ENCODE measurements around the gene UMODL1.

The UMODL1 gene

DNA sequence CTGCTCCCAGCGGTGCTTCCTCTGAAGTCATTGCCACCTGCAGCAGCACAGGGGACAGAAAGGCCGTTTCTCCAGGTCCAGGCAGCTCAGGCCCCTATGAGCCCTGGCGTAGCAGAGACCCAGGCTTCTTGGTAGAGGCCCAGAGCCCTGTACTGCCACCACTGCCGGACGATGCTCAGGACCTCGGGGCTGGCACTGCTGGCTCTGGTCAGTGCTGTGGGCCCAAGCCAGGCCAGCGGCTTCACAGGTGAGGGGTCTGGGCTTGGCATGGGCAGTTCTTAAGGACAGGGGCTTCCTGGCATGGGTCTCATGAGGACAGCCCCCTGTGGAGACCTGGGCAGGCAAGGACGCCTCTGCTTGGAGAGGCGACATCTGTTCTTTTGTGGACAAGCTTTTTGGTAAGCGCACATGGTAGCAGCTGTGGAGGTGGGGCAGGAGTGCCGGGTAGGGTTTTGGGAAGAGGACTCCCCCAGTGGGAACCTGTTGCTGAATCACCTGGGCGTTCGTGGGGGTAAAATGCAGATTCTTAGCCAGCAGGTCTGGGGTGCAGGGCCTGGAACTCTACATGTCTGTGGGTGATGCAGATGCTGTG is at the start of gene UMODL1:
Gene UMODL1 (plus strand): TSS at position 172 of the 592 bp plus-strand sequence. CDS start 0 bp downstream, at position 172.
- no peak for DNase-seq (ENCODE audit: low read depth)

- DNase-seq (ENCODE audit: low read depth), result no peak
Measured at GRCh38 chr21:42021371-42022090, 49.6 kb upstream of the UMODL1 start.

DNA sequence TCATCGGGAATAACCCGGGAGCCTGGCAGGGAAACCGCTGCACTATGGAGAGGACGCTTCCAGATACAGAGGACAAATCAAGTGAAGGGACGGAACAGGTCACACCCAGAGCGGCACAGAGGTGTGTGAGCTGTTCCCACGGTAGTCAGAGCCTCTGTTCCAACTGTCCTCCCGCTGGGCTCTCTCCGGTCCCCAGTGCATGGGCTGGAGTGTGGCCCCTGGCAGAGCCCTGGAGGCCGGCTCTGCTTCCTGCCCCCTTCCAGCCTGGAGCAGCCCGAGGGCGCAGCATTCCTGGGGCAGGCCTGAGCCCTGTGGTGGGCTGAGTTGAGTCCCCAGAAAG is 49.1 kb upstream of the UMODL1 start:
- DNase-seq (ENCODE audit: low read depth), result no peak

GRCh38 chr21:42022906-42023305 is 48.2 kb upstream of the UMODL1 start:
- DNase-seq (ENCODE audit: low read depth), result no peak

DNA sequence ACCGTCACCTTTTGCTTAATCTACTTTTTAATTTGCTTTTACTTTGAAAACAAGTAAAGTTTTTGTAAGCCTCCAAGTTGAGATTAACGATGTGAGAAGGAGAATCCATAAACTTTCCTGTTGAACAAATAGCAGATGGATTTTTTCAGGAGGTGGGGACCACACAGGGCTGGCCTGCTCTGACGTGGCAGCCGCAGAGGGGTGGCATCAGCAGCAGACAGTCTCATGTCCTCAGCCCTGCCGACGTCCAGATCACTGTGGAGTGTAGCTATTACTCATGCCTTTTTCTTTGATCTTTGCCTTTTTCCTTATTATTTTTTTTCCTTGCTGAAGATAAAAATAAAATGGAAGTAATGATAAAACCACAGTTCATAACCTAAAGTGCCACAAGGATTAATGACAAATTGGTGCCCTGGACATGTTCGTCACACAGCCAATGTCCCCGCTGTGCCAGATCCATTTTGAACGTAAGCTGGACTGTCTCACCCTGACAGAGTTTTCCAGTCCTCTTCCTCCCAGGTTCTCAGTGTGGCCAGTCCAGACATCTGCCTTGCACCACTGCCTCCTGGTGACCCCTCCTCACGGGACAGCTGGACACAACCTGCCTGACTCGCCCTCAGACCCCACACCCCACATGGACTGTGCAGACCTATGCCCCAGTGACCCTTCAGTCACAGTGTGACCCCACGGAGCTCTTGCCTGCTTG is 45.6 kb upstream of the UMODL1 start:
- DNase-seq (ENCODE audit: low read depth), result no peak

DNA sequence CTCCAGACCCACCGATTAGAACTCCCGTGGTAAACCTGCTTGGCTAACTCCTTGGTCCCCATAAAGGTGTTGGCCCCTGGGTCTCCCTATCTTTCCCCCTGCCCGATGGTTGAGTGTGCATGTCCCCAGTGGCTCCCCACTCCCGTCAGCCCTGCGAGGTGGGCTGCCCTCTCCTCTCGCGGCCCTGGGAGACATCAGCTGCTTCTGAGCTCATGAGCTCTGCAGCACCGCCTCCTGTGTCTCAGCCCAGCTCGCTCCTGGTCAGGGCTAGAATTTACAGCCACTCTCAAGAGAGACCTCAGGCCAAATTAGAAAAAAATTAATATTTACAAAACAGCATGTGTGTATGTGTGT is 45.1 kb upstream of the UMODL1 start:
- DNase-seq (ENCODE audit: low read depth), result no peak

DNA sequence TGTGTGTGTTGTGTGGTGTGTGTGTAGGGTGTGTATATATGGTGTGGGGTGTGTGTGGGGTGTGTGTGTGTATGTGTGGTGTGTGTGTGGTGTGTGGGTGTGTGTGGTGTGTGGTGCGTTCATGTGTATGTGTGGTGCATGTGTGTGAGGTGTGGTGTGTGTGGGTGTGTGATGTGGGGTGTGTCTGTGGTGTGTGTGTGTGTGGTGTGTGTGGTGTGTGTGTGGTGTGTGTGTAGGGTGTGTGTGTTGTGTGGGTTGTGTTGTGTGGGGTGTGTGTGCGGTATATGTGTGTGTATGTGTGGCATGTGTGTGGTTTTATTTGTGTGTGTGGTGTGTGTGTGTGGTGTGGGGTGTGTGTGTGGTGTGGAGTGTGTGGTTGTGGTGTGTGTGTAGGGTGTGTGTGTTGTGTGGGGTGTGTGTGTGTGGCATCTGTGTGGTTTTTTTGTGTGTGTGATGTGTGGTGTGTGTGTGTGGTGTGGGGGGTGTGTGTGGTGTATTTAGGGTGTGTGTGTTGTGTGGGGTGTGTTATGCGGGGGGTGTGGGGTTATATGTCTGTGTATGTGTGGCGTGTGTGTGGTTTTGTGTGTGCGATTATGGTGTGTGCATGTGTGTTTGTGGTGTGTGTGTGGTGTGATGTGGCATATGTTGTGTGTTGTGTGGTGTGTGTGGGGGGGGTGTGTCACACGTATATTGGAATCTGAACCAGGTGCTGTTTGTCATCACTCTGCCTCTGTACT is 43.9 kb upstream of the UMODL1 start:
- DNase-seq (ENCODE audit: low read depth), result no peak

- no peak for DNase-seq (ENCODE audit: low read depth)
Measured at GRCh38 chr21:42027822-42028765, 43.0 kb upstream of the UMODL1 start.

DNA sequence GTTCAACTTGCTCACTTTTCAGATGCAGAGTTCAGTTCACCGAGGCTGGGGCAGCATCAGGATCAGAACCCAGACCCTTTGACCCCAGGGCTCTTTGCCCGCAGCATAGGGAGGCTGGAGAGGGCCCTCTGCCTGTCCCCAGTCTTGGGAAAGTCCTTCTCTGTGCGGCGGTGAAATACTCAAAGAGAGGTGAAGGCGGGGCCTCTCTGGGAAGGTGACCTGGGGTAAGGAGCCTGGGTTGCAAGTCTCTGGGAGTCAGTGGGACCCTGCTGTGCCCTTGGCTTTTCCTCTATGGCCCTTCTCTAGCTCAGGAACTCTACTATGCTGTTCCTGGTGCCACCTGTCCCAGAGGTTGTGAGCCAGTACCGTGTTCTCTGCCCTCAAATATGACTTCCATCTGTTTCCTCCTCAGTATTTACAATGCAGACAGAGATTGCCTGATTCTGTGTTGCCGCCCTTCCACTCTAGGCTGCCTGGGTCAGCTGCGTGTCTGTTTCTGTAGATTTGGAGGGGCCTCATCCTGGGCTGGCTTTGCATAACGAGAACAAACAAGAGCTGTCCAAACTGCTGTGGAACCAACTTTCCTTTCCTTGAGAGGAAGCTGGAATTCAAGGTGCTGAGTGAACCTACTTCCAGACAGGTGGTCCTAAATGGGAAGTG is 42.2 kb upstream of the UMODL1 start:
- DNase-seq (ENCODE audit: low read depth), result no peak

DNA sequence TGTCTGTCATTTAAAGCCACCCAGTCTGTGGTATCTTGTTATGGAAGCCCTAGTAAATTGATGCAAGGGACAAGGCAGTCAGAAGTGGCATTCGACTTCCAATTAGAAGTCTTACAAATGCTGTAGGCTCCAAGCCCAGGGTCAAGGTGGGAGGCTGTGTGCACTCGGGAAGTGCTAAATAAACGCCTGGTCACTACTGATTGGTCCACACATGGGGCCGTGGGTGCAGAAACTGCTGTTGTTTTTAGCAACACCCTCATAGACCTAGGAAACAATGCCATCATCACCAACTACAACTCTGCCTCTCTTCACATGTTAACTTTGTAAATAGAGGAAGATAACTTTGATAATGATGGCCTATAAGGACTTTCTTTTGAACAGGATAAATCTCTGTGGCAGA is 40.8 kb upstream of the UMODL1 start:
- DNase-seq (ENCODE audit: low read depth), result no peak

DNA sequence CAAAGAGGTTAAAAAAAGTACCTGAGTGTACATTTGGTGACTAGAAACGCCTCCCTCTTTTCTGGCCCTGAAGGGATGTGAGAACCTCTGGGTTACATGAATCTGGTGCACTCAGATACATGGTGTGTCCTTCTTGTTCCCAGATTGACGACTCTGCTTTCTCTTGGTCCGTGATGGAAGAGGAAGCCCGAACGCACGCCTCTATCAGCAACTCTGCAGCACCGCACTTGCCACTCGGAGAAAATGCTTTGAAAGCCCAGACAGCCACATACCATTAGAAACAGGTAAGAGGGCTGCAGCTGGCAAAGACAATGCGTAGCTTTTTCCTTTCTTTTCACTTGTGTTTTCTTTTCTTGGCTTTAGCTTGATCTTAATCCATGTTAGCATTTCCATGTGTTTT is 39.9 kb upstream of the UMODL1 start:
- no peak for DNase-seq (ENCODE audit: low read depth)

DNA sequence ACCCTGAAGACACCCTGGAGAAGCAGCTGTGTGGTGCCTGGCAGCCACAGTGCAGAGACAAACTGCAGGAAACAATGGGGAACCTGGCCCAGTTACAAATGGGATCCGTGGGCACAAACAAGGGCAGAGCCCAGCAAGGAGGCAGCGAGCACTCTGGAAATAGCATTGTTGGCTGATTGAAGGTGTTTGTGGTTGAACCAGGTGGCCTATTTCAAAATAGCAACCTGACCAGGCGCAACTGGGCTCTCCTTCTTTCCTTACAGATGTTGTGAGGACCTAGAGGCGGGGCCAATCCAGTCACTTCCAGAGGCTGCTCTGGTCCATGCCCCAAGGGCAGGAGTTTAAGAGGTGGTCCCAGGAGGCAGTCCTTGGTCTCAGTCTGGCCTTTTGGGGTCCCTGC is 39.3 kb upstream of the UMODL1 start:
- DNase-seq (ENCODE audit: low read depth), result no peak

GRCh38 chr21:42032266-42032665 is 38.9 kb upstream of the UMODL1 start:
- no peak for DNase-seq (ENCODE audit: low read depth)

- DNase-seq (ENCODE audit: low read depth), result no peak
Measured at GRCh38 chr21:42032968-42033367, 38.1 kb upstream of the UMODL1 start.

DNA sequence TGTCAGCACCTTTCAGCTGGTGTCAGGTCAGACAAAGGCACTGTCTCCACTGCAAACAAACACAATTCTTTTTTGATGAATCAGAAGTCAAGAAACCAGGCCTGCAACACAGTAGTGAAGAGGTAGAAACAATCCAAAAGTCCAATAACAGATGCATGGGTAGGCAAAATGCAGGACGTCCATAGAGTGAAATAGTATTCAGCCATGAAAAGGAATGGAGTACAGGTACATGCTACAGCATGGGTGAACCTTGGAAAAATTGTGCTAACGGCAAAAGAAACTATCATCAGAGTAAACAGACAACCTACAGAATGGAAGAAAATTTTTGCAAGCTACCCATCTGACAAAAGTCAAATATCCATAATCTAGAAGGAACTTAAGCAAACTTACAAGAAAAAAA is 34.8 kb upstream of the UMODL1 start:
- DNase-seq (ENCODE audit: low read depth), result no peak

DNA sequence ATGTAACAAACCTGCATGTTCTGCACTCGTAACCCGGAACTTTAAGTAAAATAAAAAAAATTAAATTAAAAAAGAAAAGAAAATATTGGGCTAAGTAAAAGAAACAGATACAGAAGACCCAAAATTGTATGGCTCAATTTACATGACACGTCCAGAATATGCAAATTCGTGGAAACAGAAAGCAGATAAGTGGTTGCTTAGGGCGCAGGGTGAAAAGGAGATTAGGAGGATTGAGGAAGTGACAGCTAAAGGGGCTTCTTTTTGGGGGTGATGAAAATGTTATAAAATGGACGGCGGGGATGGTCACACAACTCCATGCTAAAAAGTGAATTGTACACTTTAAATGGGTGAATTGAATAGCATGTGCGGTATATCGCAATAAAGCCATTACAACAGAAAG is 33.6 kb upstream of the UMODL1 start:
- DNase-seq (ENCODE audit: low read depth), result no peak

DNA sequence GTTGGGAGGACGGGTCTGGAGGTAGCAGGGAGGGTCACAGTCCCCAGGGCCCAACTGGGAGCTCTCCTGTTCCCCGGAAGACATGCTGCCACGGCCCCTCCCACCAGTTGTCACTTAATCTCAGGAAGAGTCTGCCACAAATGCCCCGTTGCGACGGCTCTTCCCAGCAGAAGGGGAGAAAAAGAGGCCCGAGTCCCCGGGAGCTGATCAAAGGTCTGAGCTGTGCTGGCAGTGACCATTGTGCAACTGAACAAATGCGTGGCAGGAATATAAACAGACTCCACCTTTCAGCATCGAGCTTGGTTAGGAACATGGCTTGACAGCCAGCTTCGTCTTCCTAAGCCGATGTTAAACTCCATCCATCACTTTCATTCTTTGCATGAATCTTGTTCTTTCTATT is 33.2 kb upstream of the UMODL1 start:
- DNase-seq (ENCODE audit: low read depth), result no peak

DNA sequence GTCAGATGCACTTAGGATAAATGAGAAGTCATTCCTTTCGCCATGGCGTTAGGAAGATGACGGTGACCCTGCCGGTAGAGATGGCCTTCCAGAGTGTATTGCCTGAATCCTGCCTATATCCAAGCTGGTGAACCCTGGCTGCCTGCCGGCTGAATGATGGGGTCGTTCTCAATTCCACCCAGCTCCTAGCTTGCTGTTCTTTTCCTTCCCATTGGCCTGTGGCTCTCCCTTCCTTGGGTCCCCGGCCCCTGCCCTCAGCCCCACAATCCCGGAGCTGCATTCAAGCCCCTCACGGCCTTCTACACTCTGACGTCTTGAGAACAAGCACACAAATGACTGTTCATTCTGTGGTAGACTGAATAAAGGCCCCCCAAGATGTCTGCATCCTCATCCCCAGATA is 32.7 kb upstream of the UMODL1 start:
- DNase-seq (ENCODE audit: low read depth), result no peak

GRCh38 chr21:42038826-42039425 is 32.2 kb upstream of the UMODL1 start:
- no peak for DNase-seq (ENCODE audit: low read depth)

- no peak for DNase-seq (ENCODE audit: low read depth)
Measured at GRCh38 chr21:42039470-42039901, 31.6 kb upstream of the UMODL1 start.

- no peak for DNase-seq (ENCODE audit: low read depth)
Measured at GRCh38 chr21:42039911-42040351, 31.2 kb upstream of the UMODL1 start.

Data from stimulated activated CD8-positive, alpha-beta memory T cell treated with anti-CD3 and anti-CD28 coated beads, Interleukin-7, amount 100 ng/mL, for 24 hours (primary cell).